ENCODE results near the gene ZDHHC5.

Gene ZDHHC5

GRCh38 chr11:57657194-57658022 is 10.5 kb upstream of the ZDHHC5 start, which contains the start of gene CLP1 (continued):
- TF ChIP-seq KLF1 (tag by site-specific recombination; IDR thresholded peaks at IDR 0.05): peak; percentile 45; the same call in 1 of the 2 replicates
- TF ChIP-seq SP2 (tag by site-specific recombination; IDR thresholded peaks at IDR 0.05): peak; percentile 92
- TF ChIP-seq ZNF600 (tag by site-specific recombination; IDR thresholded peaks at IDR 0.05): no peak
- no peak for TF ChIP-seq ZNF701 (tag by site-specific recombination; IDR thresholded peaks at IDR 0.05)
- no peak for TF ChIP-seq ZNF398 (tag by site-specific recombination; IDR thresholded peaks at IDR 0.05)
- peak; percentile 99 for TF ChIP-seq KLF9 (tag by site-specific recombination; IDR thresholded peaks at IDR 0.05; ENCODE audit: low read depth)
- TF ChIP-seq ZNF658 (tag by site-specific recombination; IDR thresholded peaks at IDR 0.05): no peak
- peak; percentile 84 for TF ChIP-seq ZFHX2 (tag by site-specific recombination; conservative IDR thresholded peaks at IDR 0.05)
- TF ChIP-seq GLIS2 (tag by site-specific recombination; IDR thresholded peaks at IDR 0.05): peak; percentile 75
- 0 out of 2 replicates have a peak, but pooled peaks have one; percentile 26 for TF ChIP-seq ZNF24 (tag by site-specific recombination; IDR thresholded peaks at IDR 0.05)
- 0 out of 2 replicates have a peak, but pooled peaks have one; percentile 15 for TF ChIP-seq ZNF843 (tag by site-specific recombination; IDR thresholded peaks at IDR 0.05)
- TF ChIP-seq ZNF133 (tag by site-specific recombination; IDR thresholded peaks at IDR 0.05): no peak
- TF ChIP-seq ZFP41 (tag by site-specific recombination; IDR thresholded peaks at IDR 0.05; ENCODE audit: borderline replicate concordance): no peak
- no peak for TF ChIP-seq SETDB1 (IDR thresholded peaks at IDR 0.05; ENCODE audit: insufficient read length, low read length)
- no peak for TF ChIP-seq ZNF114 (tag by site-specific recombination; IDR thresholded peaks at IDR 0.05)
- TF ChIP-seq ZNF530 (tag by site-specific recombination; IDR thresholded peaks at IDR 0.05; ENCODE audit: low read depth): no peak
- TF ChIP-seq, protein P1, sequence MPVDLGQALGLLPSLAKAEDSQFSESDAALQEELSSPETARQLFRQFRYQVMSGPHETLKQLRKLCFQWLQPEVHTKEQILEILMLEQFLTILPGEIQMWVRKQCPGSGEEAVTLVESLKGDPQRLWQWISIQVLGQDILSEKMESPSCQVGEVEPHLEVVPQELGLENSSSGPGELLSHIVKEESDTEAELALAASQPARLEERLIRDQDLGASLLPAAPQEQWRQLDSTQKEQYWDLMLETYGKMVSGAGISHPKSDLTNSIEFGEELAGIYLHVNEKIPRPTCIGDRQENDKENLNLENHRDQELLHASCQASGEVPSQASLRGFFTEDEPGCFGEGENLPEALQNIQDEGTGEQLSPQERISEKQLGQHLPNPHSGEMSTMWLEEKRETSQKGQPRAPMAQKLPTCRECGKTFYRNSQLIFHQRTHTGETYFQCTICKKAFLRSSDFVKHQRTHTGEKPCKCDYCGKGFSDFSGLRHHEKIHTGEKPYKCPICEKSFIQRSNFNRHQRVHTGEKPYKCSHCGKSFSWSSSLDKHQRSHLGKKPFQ (tag by site-specific recombination; IDR thresholded peaks at IDR 0.05): no peak
- TF ChIP-seq ZNF132 (tag by site-specific recombination; IDR thresholded peaks at IDR 0.05; ENCODE audit: borderline replicate concordance): no peak
- no peak for TF ChIP-seq ZNF362 (tag by site-specific recombination; IDR thresholded peaks at IDR 0.05)
- no peak for TF ChIP-seq ZBTB1 (tag by site-specific recombination; IDR thresholded peaks at IDR 0.05)
- 0 out of 2 replicates have a peak, but pooled peaks have one; percentile 26 for TF ChIP-seq GFI1B (tag by site-specific recombination; IDR thresholded peaks at IDR 0.05)
- TF ChIP-seq SP7 (tag by site-specific recombination; IDR thresholded peaks at IDR 0.05): peak; percentile 41; the same call in 1 of the 2 replicates
- TF ChIP-seq ZBTB17 (tag by site-specific recombination; IDR thresholded peaks at IDR 0.05): peak; percentile 55
- TF ChIP-seq, protein P2, sequence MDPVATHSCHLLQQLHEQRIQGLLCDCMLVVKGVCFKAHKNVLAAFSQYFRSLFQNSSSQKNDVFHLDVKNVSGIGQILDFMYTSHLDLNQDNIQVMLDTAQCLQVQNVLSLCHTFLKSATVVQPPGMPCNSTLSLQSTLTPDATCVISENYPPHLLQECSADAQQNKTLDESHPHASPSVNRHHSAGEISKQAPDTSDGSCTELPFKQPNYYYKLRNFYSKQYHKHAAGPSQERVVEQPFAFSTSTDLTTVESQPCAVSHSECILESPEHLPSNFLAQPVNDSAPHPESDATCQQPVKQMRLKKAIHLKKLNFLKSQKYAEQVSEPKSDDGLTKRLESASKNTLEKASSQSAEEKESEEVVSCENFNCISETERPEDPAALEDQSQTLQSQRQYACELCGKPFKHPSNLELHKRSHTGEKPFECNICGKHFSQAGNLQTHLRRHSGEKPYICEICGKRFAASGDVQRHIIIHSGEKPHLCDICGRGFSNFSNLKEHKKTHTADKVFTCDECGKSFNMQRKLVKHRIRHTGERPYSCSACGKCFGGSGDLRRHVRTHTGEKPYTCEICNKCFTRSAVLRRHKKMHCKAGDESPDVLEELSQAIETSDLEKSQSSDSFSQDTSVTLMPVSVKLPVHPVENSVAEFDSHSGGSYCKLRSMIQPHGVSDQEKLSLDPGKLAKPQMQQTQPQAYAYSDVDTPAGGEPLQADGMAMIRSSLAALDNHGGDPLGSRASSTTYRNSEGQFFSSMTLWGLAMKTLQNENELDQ (tag by site-specific recombination; IDR thresholded peaks at IDR 0.05; ENCODE audit: low read depth): no peak
- TF ChIP-seq ZNF629 (tag by site-specific recombination; IDR thresholded peaks at IDR 0.05): peak; percentile 86
- TF ChIP-seq ZBTB7A (tag by site-specific recombination; IDR thresholded peaks at IDR 0.05; ENCODE audit: low read depth): no peak
- TF ChIP-seq HOXA7 (CRISPR knock-in tag; IDR thresholded peaks at IDR 0.05; ENCODE audit: borderline replicate concordance): no peak
- TF ChIP-seq ZNF121 (tag by site-specific recombination; IDR thresholded peaks at IDR 0.05): no peak
- TF ChIP-seq SCRT2 (tag by site-specific recombination; IDR thresholded peaks at IDR 0.05): peak; percentile 34; the same call in 1 of the 2 replicates
- TF ChIP-seq ELK4 (IDR thresholded peaks at IDR 0.05; ENCODE audit: borderline replicate concordance, low read depth, low read length): peak; percentile 94
- TF ChIP-seq, protein P3, sequence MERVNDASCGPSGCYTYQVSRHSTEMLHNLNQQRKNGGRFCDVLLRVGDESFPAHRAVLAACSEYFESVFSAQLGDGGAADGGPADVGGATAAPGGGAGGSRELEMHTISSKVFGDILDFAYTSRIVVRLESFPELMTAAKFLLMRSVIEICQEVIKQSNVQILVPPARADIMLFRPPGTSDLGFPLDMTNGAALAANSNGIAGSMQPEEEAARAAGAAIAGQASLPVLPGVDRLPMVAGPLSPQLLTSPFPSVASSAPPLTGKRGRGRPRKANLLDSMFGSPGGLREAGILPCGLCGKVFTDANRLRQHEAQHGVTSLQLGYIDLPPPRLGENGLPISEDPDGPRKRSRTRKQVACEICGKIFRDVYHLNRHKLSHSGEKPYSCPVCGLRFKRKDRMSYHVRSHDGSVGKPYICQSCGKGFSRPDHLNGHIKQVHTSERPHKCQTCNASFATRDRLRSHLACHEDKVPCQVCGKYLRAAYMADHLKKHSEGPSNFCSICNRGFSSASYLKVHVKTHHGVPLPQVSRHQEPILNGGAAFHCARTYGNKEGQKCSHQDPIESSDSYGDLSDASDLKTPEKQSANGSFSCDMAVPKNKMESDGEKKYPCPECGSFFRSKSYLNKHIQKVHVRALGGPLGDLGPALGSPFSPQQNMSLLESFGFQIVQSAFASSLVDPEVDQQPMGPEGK (tag by site-specific recombination; IDR thresholded peaks at IDR 0.05): peak; percentile 99

Data from HEK293 (cell line).